ENCODE measurements around the gene MEGF11.
A peak's percentile ranks its signal among the peaks of the same experiment; 100 is the strongest.

The MEGF11 gene

GRCh38 chr15:66053991-66054390 lies 199.6 kb downstream of the MEGF11 start:
- TF ChIP-seq CTCF (IDR thresholded peaks at IDR 0.05; ENCODE audit: control extremely low read depth, extremely low read depth, low read depth, missing control alignments) = no peak
- ChIA-PET CTCF (no interaction called here), POLR2A (no interaction called here)
- no peak for DNase-seq (ENCODE audit: extremely low spot score)

- ChIA-PET CTCF (interaction anchor here (1.5 kb wide), 1 partner anchor 14 kb away, joined by 4 read pairs; no protein-coding TSS in a partner anchor), POLR2A (no interaction called here)
- no peak for DNase-seq (ENCODE audit: extremely low spot score)
- no peak for TF ChIP-seq CTCF (IDR thresholded peaks at IDR 0.05; ENCODE audit: control extremely low read depth, extremely low read depth, low read depth, missing control alignments)
Observed at GRCh38 chr15:66051833-66052232, 201.7 kb downstream of the MEGF11 start.

GRCh38 chr15:66050264-66050663 lies 203.3 kb downstream of the MEGF11 start:
- CTCF ChIA-PET = interaction anchor here (0.9 kb wide), 1 partner anchor 68 kb away, joined by 3 read pairs; no protein-coding TSS in a partner anchor
- POLR2A ChIA-PET = no interaction called here

GRCh38 chr15:66049353-66049752 lies 204.2 kb downstream of the MEGF11 start:
- DNase-seq (ENCODE audit: extremely low spot score) = no peak
- CTCF ChIA-PET = interaction anchor here (1.1 kb wide), 1 partner anchor 10 kb away, joined by 5 read pairs; no protein-coding TSS in a partner anchor
- no peak for TF ChIP-seq CTCF (IDR thresholded peaks at IDR 0.05; ENCODE audit: control extremely low read depth, extremely low read depth, low read depth, missing control alignments)
- POLR2A ChIA-PET = no interaction called here

More at GRCh38 chr15:66050264-66050663, 203.3 kb downstream of the MEGF11 start:
- DNase-seq (ENCODE audit: extremely low spot score) = no peak
- no peak for TF ChIP-seq CTCF (IDR thresholded peaks at IDR 0.05; ENCODE audit: control extremely low read depth, extremely low read depth, low read depth, missing control alignments)

- POLR2A ChIA-PET = no interaction called here
- no peak for TF ChIP-seq CTCF (IDR thresholded peaks at IDR 0.05; ENCODE audit: control extremely low read depth, extremely low read depth, low read depth, missing control alignments)
- DNase-seq (ENCODE audit: extremely low spot score) = no peak
- CTCF ChIA-PET = interaction anchor here (1.1 to 1.6 kb wide), 2 partner anchors 12 to 34 kb away, joined by 3 read pairs; no protein-coding TSS in a partner anchor
Observed at GRCh38 chr15:66047321-66048024, 206.1 kb downstream of the MEGF11 start.

- peak; percentile 28 for DNase-seq (ENCODE audit: extremely low spot score)
- ChIA-PET CTCF (interaction anchor here (1.1 to 1.6 kb wide), 2 partner anchors 12 to 34 kb away, joined by 3 read pairs; no protein-coding TSS in a partner anchor), POLR2A (no interaction called here)
- TF ChIP-seq CTCF (IDR thresholded peaks at IDR 0.05; ENCODE audit: control extremely low read depth, extremely low read depth, low read depth, missing control alignments) = no peak
Observed at GRCh38 chr15:66046751-66047150, 206.8 kb downstream of the MEGF11 start.
